Measurements from ENCODE around the gene ELAPOR2. TPM values are rescaled to one million over a fixed set of nuclear protein-coding genes. Genes with fewer than 3 reads are reported as not detected.

The ELAPOR2 gene
- total and polyA plus RNA-seq, 4 donors = 0.47 to 1.4 (median 0.82) TPM

DNA sequence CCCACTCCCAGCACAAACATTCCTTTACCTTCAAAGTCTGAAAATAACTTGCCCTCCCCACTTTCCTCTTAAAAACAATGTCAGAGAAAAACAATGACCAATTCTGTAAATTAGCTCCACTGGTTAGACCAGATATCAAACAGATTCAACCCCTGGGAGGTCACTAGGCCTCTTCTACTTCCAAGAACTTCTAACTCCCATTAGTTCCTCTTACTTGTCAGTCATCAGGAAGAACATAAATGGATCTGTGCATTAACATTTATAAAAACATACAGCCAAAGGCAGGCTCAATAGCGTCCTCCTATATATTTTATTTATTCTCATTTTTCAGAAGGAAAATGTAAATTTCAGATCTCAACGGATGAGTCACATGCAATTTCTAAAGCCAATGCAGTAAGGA, 2.2 kb downstream of the ELAPOR2 start (continued):
- TF ChIP-seq, protein P1, sequence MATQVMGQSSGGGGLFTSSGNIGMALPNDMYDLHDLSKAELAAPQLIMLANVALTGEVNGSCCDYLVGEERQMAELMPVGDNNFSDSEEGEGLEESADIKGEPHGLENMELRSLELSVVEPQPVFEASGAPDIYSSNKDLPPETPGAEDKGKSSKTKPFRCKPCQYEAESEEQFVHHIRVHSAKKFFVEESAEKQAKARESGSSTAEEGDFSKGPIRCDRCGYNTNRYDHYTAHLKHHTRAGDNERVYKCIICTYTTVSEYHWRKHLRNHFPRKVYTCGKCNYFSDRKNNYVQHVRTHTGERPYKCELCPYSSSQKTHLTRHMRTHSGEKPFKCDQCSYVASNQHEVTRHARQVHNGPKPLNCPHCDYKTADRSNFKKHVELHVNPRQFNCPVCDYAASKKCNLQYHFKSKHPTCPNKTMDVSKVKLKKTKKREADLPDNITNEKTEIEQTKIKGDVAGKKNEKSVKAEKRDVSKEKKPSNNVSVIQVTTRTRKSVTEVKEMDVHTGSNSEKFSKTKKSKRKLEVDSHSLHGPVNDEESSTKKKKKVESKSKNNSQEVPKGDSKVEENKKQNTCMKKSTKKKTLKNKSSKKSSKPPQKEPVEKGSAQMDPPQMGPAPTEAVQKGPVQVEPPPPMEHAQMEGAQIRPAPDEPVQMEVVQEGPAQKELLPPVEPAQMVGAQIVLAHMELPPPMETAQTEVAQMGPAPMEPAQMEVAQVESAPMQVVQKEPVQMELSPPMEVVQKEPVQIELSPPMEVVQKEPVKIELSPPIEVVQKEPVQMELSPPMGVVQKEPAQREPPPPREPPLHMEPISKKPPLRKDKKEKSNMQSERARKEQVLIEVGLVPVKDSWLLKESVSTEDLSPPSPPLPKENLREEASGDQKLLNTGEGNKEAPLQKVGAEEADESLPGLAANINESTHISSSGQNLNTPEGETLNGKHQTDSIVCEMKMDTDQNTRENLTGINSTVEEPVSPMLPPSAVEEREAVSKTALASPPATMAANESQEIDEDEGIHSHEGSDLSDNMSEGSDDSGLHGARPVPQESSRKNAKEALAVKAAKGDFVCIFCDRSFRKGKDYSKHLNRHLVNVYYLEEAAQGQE (IDR thresholded peaks at IDR 0.05) = no peak
- TF ChIP-seq, protein P2, sequence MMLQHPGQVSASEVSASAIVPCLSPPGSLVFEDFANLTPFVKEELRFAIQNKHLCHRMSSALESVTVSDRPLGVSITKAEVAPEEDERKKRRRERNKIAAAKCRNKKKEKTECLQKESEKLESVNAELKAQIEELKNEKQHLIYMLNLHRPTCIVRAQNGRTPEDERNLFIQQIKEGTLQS (IDR thresholded peaks at IDR 0.05) = no peak
- TF ChIP-seq HNF4G (IDR thresholded peaks at IDR 0.05) (no peak), RXRA (IDR thresholded peaks at IDR 0.05) (no peak)

DNA sequence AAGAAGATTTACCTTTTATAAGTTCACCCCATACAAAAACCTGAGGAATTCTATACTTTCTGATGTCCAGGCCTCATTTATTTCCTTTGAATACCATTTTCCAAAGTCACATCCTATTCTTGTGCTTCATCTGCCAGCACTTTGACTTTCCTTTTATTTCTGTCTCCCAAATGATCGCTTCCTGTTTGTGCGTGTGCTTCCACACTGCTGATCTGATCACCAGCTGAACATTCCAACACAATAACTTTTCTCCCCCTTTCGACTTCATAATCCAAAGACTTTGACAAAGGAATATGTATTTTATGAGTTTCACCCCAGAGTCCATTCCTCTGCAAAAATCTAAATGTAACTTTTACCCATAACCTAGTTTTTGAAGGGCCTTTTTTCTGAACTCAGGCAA, 3.1 kb downstream of the ELAPOR2 start:
- TF ChIP-seq YY1 (IDR thresholded peaks at IDR 0.05) (no peak), RAD21 (IDR thresholded peaks at IDR 0.05) (no peak), RXRA (IDR thresholded peaks at IDR 0.05) (no peak), JUND (IDR thresholded peaks at IDR 0.05) (no peak), GABPA (IDR thresholded peaks at IDR 0.05 in 1 of 2, conservative IDR thresholded peaks at IDR 0.05 in 1 of 2) (no peak), HNF4G (IDR thresholded peaks at IDR 0.05) (no peak), SP1 (IDR thresholded peaks at IDR 0.05) (no peak), FOXA2 (IDR thresholded peaks at IDR 0.05) (no peak), EGR1 (IDR thresholded peaks at IDR 0.05; ENCODE audit: low read depth in 2 of 2) (no peak), NR2F2 (IDR thresholded peaks at IDR 0.05) (no peak), HNF4A (conservative IDR thresholded peaks at IDR 0.05) (no peak), TAF1 (conservative IDR thresholded peaks at IDR 0.05) (no peak)
- TF ChIP-seq, protein P3, sequence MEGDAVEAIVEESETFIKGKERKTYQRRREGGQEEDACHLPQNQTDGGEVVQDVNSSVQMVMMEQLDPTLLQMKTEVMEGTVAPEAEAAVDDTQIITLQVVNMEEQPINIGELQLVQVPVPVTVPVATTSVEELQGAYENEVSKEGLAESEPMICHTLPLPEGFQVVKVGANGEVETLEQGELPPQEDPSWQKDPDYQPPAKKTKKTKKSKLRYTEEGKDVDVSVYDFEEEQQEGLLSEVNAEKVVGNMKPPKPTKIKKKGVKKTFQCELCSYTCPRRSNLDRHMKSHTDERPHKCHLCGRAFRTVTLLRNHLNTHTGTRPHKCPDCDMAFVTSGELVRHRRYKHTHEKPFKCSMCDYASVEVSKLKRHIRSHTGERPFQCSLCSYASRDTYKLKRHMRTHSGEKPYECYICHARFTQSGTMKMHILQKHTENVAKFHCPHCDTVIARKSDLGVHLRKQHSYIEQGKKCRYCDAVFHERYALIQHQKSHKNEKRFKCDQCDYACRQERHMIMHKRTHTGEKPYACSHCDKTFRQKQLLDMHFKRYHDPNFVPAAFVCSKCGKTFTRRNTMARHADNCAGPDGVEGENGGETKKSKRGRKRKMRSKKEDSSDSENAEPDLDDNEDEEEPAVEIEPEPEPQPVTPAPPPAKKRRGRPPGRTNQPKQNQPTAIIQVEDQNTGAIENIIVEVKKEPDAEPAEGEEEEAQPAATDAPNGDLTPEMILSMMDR (IDR thresholded peaks at IDR 0.05; ENCODE audit: low read depth, low read length, missing input control) = no peak
- TF ChIP-seq, protein P4, sequence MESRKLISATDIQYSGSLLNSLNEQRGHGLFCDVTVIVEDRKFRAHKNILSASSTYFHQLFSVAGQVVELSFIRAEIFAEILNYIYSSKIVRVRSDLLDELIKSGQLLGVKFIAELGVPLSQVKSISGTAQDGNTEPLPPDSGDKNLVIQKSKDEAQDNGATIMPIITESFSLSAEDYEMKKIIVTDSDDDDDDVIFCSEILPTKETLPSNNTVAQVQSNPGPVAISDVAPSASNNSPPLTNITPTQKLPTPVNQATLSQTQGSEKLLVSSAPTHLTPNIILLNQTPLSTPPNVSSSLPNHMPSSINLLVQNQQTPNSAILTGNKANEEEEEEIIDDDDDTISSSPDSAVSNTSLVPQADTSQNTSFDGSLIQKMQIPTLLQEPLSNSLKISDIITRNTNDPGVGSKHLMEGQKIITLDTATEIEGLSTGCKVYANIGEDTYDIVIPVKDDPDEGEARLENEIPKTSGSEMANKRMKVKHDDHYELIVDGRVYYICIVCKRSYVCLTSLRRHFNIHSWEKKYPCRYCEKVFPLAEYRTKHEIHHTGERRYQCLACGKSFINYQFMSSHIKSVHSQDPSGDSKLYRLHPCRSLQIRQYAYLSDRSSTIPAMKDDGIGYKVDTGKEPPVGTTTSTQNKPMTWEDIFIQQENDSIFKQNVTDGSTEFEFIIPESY (IDR thresholded peaks at IDR 0.05) = no peak
- TF ChIP-seq, protein P2 (IDR thresholded peaks at IDR 0.05) = no peak
- TF ChIP-seq, protein P5, sequence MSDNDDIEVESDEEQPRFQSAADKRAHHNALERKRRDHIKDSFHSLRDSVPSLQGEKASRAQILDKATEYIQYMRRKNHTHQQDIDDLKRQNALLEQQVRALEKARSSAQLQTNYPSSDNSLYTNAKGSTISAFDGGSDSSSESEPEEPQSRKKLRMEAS (IDR thresholded peaks at IDR 0.05) = no peak
- TF ChIP-seq, protein P1 (IDR thresholded peaks at IDR 0.05) = no peak
- 72% methylated on average over 3 of the region's 3 CpGs for WGBS
- Histone ChIP-seq H3K4me3 (ENCODE audit: low read depth in 1 of 3, low read length in 3 of 3) (no peak overlapping the region), H3K27me3 (ENCODE audit: control insufficient read depth in 4 of 4, insufficient read depth in 4 of 4, low read length in 3 of 4) (peaks cover 0 to 9% (median 1%) of the 10 kb centered on the region in 4 donors), H3K9me3 (ENCODE audit: control insufficient read depth in 4 of 4, low read length in 3 of 4) (no peaks in the 10 kb centered on the region), H3K9ac (ENCODE audit: low read depth in 1 of 2, low read length in 2 of 2) (no peak overlapping the region), H3K27ac (ENCODE audit: low read depth in 1 of 2, low read length in 2 of 2) (no peak overlapping the region), H3K4me1 (ENCODE audit: control insufficient read depth in 4 of 4, insufficient read depth in 4 of 4, low read length in 3 of 4) (peaks cover 0 to 11% (median 6%) of the 10 kb centered on the region in 4 donors), H3K36me3 (ENCODE audit: control insufficient read depth in 4 of 4, insufficient read depth in 3 of 4, low read depth in 1 of 4, low read length in 3 of 4) (no peaks in the 10 kb centered on the region)
- DNase-seq (ENCODE audit: low spot score) = no peak
